GM18499 (cell line): ENCODE results near the gene GPR180.
"Not testable (repeated sequence)": the region's sequence is repeated elsewhere in the genome, so short reads cannot be mapped to it uniquely, and the experiment has no call there.

ENCODE experiments used
- ATAC-seq: cut with Tn5 transposase; IDR thresholded peaks from one replicate; pipeline ENCODE4 v1.9.1; 2021; ENCODE audit warnings: moderate number of reproducible peaks; ENCODE audit not compliant: insufficient read depth, unreplicated experiment

Gene GPR180

GRCh38 chr13:94595950-94596574 lies 5.6 kb upstream of the GPR180 start, which contains the start of gene TGDS:
TGDS (minus strand) TSS chr13:94596152; CDS start chr13:94596136, 16 bp downstream.
- ATAC-seq = peak; percentile 85

DNA sequence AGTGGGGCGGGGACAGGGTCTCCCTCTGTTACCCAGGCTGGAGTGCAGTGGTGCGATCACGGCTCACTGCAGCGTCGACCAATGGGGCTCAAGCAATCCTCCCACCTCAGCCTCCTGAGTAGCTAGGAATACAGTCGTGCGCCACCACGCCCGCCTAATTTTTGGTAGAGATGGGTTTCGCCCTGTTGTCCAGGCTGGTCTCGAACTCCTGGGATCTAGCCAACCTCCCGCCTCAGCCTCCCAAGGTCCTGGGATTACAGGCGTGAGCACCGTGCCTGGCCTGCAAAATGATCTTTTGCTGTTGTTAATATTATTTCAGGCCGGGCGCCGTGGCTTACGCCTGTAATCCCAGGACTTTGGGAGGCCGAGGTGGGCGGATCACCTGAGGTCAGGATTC lies 5.1 kb upstream of the GPR180 start:
- ATAC-seq = no peak

- no peak for ATAC-seq
These were observed 3.4 kb upstream of the GPR180 start for GRCh38 chr13:94598281-94598680.

- ATAC-seq = no peak
These were observed 1.8 kb upstream of the GPR180 start for GRCh38 chr13:94599877-94600276.

GRCh38 chr13:94602467-94602866 lies 810 bp downstream of the GPR180 start:
- no peak for ATAC-seq

DNA sequence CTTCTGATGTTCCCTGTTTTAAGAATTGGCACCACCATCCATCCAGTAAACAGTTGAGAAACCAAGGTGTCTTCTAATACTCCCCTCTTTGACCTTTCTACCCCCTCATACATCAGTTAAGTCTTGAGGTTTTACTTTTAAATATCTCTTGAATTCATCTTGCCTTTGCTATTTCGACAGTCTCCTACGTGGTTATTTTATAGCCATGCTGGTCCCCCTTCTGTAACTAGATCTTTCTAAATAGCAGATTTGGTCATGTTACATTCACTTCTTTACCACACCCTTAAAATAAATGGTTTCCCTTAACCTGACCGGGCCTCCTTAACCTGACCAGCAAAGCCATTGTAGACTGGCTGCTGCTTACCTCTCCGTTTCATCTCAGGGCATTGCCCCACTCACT lies 5.4 kb downstream of the GPR180 start:
- no peak for ATAC-seq

- ATAC-seq = no peak
These were observed 6.3 kb downstream of the GPR180 start for GRCh38 chr13:94607939-94608338.

GRCh38 chr13:94608586-94608985 lies 6.9 kb downstream of the GPR180 start:
- ATAC-seq = no peak

DNA sequence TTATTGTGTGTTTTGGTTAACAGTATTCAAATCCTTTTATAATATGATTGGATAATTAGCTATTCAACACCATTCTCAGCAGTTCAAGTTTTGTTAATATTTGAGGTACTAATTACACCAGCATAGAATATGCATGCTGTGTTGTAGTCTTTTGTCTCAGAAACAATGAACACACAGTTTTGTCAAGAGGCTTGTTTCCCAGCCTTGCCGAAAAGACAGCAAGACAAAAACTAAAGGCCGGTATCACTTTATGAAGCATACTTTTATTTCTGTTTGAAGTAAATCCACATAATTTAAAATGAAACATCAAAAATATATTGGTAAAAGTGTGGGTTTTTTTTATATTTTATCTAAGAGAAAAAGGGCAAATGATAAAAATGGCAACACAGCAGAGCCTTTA lies 7.5 kb downstream of the GPR180 start:
- ATAC-seq = no peak

GRCh38 chr13:94610475-94610874 lies 8.8 kb downstream of the GPR180 start:
- ATAC-seq = no peak

DNA sequence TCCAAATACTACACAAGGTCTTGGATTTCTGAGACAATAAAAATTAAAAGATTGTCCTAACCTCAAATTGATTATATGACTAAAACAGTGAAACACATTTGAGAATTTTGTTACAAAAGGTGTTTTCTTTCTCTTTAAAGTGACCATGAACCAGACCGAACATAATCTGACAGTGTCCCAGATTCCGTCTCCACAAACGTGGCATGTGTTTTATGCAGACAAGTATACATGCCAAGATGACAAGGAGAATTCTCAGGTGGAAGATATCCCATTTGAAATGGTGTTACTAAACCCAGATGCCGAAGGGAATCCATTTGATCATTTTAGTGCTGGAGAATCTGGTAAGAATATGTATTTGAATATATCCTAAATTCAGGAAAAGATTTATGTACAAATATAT lies 10.4 kb downstream of the GPR180 start:
- ATAC-seq = no peak

DNA sequence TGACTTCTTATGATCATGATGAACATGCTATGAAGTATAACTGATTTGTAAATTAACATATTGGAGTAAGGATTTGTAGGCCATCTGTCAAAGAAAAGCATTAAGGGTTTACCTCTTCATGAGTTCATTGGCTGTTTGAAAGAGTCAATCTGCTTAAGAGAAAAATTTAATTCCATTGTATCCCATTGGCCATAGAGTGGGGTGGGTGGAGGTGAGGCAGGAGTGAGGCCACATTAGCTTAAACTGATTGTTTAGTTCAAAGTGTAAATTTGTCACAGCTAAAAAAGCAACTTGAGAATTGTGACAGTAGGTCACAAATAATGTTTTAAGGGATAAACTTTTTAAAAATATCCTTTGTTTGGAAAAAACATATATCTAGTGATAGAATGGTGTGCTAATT lies 11.4 kb downstream of the GPR180 start:
- ATAC-seq = no peak

GRCh38 chr13:94617389-94618000 lies 15.8 kb downstream of the GPR180 start:
- ATAC-seq = no peak

DNA sequence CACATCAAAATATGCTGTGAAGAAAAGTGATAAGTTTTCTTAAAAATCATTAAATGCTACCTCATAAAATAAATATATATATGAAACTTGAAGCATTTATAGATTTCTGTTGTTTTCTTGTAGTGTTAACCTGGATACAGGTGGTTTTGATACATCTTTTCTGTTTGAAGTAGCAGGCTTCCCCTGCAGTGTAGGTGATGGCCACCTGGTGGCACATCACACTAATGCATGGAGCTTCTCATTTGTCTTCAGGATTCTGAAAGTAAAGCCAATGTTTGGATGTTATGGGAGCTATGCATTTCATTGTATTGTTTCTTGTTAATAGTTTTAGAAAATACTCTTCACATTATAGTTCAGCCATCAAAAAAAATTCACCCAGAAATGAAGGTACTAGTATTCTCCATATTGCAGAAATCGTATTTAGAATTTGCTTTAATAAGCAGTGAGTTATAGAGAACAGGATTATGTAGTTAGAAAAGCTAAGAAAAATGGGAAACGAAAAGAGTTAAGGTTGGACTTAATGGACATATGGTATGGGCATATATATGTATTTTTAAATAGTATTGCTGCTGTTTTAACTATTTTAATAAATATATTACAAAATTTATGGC lies 18.7 kb downstream of the GPR180 start:
- ATAC-seq = peak; percentile 80

GRCh38 chr13:94622344-94622743 lies 20.7 kb downstream of the GPR180 start:
- no peak for ATAC-seq

DNA sequence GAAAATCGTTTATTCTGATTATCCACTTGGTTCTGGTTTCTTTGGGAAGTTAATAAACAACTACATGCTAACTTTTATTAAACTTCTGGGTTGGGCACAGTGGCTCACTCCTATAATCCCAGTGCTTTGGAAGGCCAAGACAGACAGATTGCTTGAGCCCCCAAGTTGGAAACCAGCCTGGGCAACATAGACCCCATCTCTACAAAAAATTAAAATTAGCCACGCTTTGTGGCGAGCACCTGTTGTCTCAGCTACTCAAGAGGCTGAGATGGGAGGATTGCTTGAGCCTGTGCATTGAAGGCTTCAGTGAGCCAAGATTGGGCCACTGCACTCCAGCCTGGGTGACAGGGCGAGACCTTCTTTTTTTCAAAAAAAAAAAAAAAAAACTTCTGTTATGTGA lies 21.7 kb downstream of the GPR180 start:
- ATAC-seq = no peak

DNA sequence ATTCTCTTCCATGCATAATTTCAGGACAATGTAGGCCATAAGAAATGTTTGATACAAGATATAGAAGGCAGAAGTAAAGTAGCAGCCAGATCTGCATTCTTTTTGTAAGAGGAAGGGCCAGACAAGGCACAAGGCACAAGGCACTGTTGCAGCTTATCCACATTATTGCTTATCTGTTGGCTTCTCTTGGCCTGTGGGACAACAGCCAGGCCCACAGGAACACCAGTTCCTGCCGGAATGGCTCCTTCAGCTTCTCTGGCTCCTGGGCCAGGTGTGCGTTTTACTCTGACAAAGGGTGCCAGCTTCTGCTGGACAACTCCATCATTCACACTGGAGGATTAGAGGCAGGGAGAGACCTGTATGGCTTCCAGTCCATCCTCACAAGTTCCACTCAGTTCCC lies 29.2 kb downstream of the GPR180 start:
- no peak for ATAC-seq

DNA sequence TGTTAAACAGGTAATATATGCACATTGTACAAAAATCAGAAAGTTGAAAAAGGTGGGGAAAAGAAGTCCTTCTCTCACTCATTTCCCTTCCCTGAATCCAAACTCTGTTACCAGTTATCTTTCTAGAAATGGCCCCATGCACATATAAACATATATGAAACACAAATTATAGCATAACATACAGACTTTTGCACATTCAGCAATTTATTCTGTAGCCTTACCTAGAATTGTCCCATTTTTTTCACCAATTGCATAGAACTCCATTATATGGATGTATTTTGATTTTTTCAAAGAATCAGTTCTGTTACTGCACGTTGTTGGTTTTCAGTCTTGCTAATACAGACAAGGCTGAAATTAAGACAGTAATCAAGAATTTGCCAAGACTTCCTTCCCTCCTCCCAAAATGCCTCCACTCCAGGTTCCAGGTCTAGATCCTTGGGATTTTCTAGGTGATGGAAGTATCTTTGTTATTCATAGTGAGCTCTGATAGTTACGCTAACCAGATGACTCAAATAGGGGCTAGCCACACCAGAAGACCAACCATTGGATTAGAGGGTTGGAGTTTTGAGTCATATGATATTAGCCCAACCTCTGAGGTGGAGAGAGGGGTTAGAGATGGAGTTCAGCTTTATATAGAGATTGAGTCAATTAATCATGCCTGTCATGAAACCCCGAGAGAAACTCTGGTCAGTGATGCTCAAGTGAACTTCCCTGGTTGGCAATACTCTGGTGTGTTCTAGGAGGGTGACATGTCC lies 30.7 kb downstream of the GPR180 start:
- ATAC-seq = no peak

GRCh38 chr13:94636096-94636495 lies 34.4 kb downstream of the GPR180 start:
- ATAC-seq = not testable (repeated sequence)

DNA sequence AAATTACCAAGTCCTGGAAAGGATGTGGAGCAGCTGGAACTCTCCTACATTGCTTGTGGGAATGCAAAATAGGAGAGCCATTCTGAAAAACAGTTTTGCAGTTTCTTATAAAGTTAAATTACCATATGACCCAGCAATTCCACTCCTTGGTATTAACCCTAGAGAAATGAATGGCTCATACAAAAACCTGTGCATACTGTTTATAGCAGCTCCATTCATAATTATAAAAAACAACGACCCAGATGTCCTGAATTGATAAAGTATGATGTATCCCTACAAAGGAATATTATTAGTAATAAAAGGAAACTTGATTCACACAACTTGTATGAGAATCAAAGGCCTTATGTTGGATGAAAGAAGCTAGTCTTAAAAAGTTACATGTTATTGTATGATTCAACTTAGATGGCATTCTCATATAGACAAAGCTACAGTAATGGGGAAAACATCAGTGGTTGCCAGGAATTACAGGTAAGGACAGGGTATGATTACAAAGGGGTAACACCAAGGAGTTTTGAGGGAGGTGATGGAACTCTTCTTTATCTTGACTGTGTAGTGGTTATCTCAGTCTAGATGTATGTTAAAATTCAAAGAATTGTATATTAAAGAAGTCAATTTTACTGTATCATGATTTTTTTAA lies 35.4 kb downstream of the GPR180 start:
- ATAC-seq = no peak

DNA sequence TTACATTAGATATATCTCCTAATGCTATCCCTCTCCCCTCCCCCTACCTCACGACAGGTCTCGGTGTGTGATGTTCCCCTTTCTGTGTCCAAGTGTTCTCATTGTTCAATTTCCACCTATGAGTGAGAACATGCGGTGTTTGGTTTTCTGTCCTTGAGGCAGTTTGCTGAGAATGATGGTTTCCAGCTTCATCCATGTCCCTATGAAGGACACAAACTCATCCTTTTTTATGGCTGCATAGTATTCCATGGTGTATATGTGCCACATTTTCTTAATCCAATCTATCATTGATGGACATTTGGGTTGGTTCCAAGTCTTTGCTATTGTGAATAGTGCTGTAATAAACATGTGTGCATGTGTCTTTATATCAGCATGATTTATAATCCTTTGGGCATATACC lies 36.0 kb downstream of the GPR180 start:
- not testable (repeated sequence) for ATAC-seq
